HG03025 (cell line): Measurements from ENCODE around the gene B3GNT7.
"Not testable (repeated sequence)": the region's sequence is repeated elsewhere in the genome, so short reads cannot be mapped to it uniquely, and the experiment has no call there.

Source experiments
- ATAC-seq: cut with Tn5 transposase; IDR thresholded peaks from one replicate; pipeline ENCODE4 v1.9.1; 2021; ENCODE audit warnings: mild to moderate bottlenecking, moderate library complexity; ENCODE audit not compliant: unreplicated experiment, low FRiP score

B3GNT7 gene, protein sequence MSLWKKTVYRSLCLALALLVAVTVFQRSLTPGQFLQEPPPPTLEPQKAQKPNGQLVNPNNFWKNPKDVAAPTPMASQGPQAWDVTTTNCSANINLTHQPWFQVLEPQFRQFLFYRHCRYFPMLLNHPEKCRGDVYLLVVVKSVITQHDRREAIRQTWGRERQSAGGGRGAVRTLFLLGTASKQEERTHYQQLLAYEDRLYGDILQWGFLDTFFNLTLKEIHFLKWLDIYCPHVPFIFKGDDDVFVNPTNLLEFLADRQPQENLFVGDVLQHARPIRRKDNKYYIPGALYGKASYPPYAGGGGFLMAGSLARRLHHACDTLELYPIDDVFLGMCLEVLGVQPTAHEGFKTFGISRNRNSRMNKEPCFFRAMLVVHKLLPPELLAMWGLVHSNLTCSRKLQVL

DNA sequence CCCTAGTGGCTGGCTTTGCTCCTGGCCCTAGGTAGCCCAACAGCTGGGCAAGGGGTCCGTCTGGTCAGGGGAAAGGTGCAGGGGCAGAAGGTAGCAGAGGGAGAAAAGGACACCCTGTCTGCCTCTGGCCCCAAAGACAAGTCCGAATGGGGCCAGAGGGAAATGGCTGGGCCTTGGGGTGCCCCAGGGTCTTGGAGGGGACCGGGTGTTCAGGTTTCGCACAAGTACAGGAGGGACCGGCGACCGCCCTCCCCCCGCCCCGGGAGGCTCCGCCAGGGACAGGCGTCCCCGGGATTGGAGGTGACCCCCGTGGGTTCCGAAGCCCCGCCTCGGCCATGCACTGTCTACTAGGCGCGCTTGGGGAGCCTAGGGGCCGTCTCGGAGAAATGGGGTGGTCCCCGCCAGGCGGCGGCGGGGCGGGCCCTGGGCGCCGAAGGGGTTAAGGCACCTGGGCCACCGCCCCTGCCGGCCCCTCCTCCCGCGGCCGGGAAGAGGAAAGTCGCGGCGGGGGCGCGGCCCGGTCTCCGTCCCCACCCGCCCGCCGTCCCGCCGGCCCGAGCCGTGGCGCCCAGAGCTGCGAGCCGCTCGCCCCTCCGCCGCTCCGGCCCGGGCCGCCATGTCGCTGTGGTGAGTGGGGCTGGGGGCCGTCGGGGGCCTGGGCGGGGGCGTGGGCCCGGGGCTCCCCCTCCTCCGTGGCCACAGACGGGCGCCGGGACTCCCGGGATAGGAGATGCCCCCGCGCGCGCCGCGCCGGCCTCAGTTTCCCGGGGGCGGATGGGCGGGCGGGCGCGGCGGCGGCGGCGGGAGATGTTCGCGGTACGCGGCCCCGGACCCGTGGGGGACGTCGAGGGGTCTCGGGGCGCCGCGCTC is at the start of gene B3GNT7:
Gene B3GNT7, plus strand, starts transcription at position 523 of the 870 bp plus-strand sequence. Its CDS starts 94 bp downstream, at position 617.
- ATAC-seq: no peak

DNA sequence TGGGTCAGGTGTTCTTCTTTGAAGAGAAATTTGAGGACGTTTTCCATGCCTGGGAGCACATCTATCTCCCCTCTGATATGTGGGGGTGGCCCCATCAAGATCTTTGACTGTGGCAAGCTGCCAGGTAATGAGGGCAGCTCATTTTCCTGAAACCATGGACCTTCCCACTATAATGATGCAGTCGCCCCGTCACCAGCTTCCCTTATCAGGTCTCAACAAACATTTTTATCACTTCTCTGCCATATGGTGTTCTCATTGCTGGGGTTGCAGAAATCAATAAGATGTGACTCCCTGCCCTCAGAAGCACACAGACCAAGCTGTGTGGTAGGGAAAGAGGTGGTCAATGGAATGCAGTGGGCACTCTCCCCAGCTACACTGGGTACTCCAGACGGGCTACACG is 48.4 kb upstream of the B3GNT7 start:
- ATAC-seq: no peak

DNA sequence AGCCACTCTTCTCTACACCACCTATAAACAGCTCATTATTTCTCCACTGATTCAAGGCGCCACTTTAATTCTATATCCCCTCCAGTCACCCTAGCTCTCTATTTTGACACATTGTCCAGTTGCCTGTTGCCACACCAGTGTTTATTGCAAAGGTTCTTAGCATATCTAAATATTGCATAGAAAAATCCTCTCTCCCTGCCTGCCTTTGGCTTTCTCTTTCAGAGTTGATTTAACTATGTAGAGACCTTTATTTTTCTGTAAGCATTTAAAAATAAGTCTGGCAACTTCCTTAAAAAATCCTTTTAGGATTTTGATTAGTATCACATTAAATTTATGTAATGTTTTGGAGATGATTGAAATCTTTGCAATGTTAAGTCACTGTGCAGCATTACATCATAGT is 47.9 kb upstream of the B3GNT7 start:
- no peak for ATAC-seq

DNA sequence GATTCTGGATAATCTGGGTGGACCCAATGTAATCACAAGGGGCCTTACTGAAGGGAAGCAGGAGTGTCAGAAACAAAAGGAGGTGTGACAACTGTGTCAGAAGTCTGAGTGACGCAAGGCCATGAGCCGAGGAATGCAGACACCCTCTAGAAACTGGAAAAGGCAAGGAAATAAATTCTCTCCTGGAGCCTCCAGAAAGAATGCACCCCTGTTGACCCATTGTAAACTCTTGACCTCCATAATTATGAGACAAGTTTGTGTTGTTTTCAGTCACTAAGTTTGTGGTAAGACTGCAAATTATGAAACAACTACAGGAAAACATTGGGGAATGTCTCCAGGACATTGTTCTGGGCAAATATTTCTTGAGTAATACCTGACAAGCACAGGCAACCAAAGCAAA is 47.3 kb upstream of the B3GNT7 start:
- no peak for ATAC-seq

DNA sequence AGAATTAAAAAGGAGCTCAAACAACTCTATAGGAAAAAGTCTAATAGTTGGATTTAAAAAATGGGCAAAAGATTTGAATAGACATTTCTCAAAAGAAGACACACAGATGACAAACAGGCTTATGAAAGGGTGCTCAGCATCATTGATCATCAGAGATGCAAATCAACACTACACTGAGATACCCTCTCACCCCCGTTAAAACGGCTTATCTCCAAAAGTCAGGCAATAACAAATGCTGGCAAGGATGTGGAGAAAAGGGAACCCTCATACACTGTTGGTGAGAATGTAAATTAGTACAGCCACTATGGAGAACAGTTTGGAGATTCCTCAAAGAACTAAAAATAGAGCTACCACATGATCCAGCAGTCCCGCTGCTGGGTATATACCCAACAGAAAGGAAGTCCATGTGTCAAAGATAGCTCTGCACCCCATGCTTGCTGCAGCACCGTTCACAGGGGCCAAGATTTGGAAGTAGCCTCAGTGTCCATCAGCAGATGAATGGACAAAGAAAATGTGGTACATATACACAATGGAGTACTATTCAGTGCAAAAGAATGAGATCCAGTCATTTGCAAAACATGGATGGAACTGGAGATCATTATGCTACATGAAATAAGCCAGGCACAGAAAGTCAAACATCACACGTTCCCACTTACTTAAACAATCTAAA is 46.7 kb upstream of the B3GNT7 start:
- ATAC-seq: no peak

DNA sequence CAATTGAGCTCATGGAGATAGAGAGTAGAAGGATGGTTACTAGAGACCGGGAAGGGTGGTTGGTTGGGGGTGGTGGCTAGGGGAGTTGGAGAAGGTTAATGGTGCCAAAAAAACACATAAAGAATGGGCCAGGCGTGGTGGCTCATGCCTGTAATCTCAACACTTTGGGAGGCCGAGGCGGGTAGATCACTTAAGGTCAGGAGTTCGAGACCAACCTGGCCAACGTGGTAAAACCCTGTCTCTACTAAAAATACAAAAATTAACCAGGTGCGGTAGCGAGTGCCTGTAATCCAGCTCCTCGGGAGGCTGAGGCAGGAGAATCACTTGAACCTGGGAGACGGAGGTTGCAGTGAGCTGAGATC is 46.2 kb upstream of the B3GNT7 start:
- ATAC-seq: not testable (repeated sequence)

DNA sequence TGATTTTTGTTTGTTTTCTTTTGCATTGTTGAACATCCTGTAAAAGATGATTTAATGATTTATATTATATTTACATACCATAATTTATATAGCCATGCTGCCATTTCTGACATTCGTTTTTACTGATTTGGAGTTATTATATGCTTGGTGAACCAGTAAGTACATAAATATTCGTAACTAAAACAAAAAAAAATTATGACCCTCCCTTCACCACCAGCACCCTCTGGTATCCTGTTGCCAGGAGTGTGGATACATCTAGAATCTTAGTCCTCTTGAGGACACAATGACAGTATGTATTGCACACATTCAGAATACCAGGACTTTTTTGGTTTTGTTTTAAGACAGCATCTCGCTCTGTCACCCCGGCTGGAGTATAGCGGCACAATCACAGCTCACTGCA is 43.9 kb upstream of the B3GNT7 start:
- ATAC-seq: no peak

DNA sequence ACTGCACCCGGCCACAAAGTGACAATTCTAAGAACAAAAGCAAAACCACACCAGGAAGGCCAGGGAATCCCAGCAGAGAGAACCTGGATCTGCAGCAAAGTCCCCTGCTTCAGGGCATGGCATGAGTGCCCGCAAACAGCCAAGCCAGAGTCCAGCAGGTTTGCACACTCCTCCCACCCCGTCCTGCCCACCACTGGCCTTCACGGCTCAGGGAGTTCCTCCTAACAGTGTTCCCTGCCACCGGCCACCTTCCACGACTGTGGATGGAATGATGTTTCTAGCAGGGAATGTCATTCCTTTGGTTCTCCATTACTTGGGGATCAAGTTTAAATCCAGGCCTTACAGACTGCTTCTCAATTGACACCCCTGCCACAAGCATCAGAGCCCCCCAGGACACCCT is 42.0 kb upstream of the B3GNT7 start:
- ATAC-seq: no peak

DNA sequence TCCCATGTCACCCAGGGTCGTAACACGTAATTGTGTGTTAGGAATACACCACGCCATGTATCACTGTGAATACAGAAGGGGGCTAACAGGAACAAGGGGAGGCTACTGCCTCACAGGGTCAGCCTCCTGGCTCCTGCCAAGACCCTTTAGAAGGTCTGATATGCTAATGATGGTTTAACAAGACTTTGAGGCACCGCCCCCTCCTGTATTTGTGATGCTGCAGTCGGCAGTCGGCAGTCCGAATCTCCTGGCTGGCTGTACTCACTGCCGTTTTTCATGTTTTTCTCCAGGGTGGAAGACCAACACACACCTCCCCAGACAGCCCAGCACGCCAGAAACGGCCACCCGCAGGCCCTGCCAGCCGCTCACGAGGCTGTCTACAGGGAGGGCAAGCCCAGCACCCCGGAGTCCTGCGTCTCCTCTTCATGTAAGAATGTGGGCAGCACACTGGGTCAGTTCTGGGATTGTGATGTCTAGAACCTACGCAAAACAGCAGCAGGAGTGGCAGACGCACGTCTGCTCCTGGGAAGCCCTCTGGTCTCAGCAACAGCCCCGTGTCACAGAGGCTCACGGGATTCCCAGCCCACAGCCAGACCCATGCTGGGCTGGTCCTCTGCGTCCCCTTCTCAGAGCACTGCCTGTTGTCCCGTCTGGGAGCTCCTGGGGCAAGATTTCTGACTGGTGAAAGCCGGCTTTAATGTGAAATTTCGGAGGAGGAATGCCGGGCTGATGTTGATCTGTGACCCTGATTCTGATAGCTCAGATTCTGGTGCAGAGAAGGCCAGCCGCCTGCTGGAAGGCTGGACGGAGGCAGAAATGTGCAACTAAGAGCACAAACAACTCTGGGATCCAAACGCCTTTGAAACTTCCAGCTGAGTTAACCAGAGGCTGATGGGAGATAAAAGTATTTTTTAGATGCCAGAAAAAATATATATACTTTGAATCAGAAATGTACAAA is 39.7 kb upstream of the B3GNT7 start:
- ATAC-seq: no peak

DNA sequence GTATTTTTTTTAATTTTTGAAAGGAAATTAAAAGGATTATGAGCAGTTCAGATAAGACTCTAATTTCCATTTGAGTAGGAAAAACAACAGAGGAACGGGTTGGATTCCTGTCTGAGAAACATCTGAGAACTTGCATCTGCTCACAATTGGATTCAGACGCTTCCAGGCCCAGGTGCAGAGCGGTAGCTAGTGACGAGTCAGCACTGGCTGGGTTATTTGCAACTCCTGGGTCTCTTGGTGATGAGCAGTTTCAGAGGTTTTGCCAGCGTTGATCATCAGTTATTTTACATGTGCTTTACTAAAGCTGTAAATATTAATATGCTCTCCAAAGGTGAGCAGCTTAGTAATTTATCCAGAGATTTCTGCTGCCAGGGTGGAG is 39.1 kb upstream of the B3GNT7 start:
- no peak for ATAC-seq

DNA sequence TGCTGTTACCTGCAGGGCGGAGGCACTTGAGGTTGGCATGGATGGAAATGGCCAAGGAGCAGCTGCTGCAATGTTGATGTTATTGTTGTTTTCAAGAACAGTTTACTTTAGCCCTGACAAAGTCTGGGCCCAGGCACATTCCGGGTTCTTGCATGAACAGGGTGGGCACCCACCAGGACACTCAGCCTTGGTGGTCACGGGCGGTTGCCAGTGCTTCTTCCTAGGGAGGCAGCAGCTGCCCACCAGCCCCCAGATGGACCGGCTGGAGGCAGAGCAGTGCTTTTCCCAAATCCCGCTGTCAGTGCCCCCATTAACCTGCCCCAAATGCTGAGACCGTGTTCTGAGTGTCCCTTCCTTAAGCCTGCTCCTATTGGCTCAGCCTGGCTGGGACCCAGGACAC is 38.5 kb upstream of the B3GNT7 start:
- ATAC-seq: no peak

DNA sequence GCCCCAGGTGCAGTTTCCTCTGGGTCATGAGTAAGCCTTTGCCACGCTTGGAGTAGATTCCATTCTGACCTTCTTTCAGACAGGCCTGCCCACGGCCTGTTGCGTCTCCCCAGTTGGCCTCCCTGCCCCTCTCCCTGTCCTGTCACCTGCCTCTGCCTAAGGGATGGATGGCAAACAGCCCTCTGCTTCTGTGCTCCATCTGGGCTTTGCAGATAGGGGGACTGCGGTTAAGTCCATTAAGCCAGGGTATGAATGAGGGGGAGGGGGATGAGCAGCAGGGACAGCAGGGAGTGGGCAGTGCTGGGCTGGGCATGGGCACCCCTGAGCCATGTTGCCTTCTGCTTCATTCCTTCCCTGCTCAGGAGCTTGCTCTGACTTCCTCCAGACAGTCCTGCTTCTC is 37.6 kb upstream of the B3GNT7 start:
- ATAC-seq: no peak

DNA sequence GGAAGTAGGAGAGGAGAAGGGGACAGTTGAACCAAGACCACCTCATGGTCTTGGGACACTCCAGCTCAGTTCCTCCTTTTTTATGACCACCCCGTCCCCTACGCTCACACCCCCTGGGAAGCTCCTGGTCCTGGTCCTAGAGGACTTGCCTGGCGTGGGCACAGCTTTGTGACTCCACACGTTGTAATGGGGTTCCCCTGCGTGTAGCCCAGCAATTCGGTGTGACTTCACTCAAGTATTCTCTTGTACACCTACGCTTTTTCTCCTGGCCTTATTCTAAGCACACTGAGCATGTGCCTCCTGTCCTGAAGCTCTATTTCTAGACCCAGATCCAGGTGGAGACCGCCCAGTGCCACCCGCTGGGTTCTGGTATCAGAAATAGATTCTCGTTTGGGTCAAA is 36.1 kb upstream of the B3GNT7 start:
- no peak for ATAC-seq

DNA sequence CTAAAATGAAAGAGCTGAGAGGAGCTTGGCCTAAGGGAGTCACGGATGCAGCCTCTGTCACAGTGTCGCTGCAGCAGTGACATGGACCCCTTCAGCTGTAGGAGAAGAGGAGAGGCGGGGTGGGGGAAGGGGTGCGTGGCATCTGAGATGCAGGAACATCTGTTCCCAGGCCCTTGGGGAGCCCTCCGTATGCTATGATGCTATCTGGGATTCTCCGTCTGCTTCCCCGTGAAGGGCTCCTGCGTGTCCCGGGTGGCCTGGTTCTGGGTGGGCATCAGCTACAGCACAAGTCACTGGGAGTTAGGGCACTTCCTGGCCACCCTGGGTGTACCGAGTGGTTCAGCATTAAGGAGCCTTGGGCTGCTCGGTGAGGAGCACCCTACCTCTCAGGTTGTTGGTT is 35.6 kb upstream of the B3GNT7 start:
- no peak for ATAC-seq

DNA sequence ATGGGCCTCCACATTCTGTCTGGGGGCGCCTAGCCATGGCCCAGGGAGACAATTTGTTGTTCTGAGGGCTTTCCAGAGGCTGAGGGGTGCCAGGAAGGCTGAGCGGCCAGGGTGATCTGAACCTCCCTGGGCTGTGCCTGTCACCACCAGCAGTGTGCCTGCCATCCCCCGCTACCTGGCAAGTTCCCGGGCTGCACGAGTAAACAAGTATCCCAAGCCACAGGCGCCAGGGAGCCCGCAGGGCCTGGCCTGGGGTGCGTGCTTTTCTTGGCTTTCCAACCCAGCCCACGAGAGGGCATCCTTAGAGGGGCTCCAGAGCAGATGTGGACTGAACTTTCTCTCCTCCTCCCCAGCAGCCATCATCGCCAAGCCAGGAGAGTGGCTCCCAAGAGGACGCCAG is 35.1 kb upstream of the B3GNT7 start:
- no peak for ATAC-seq

DNA sequence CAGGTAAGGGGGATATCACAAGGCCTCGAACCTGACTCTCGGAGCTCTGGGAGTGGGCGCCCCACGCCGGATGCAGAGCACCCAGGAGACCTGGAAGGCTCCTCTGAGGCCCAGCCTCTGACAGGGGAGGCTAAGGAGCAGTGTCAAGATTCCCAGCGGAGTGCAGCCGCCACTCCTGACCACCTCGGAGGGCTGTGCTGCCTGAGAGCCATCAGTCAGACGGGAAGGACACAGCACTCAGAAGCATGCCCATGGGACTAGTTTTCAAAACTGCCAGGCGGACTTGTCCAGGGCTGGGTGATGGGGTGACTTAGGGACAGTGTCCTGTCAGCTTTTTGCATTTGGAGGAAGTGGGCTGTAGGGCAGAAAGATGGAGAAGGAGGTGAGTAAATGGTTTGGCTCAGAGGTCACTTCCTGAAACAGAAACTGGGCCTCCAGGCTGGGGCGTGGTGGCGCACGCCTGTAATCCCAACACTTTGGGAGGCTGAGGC is 34.6 kb upstream of the B3GNT7 start:
- no peak for ATAC-seq

DNA sequence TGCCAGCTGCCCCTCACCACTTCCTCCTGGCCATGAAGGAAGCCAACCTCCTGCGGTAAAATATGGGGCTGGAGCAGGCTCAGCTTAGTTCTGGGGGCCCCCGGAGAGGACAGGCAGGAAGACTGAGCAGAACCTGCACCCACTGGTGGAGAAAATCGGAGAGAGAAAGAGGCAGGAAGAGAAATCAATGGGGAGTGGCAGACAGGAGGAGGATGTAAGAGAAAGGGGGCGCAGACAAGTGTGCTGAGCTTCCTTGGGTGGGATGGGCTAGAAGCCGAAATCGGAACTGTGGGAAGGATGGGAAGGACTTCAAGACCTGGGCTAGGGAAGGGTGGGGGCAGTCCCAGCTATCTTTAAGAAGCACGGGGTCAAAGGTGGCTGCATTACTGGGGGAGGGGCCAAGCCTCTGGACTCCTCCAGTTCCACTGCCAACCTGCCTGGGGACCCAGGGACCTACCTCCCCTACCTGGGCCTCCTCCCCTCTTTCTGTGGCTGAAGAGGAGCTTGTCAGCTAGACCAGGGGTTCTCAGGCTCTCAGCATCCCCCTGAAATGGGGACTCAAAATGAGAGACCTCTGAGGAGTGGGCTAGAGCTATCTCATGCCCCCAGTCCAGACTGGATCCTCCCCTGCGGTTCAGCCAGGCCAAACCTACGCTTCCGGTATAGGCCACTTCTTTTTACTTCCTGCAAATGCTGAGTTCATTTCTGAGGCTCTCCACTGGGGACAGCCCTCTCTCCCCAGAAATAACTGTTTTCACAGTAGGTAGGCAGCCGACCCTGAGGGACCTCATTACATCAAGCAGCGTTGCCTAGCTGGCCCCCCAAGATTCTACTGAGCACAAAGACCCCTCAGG is 33.6 kb upstream of the B3GNT7 start:
- ATAC-seq: peak; percentile 88

DNA sequence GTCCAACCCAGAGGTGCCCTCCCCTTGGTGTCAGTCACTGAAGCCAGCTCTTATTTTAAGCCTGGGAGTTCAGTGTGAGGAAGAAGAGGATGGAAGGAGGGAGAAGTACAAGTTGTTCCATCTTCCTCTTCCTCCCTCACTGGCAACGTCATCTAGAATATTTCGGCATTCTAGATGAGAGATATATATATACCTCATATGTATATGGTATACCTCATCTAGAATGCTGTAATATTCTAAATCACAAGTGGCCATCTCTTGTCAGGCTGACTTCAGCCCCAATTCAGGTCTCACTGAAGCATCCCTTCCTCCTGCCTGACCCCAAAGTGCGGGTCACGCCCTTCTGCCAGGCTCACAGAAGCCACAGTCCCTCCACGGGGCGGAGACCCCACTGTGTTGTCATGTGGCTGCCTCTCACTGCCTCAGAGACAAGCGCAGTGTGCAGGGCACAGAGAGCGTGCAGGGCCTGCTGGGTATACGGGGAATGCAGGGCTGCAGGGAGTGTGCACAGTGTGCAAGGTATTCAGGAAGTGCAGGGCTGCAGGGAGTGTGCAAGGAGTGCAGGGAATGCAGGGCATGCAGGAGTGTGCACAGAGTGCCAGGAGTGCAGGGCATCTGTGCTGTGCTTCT is 32.8 kb upstream of the B3GNT7 start:
- no peak for ATAC-seq

DNA sequence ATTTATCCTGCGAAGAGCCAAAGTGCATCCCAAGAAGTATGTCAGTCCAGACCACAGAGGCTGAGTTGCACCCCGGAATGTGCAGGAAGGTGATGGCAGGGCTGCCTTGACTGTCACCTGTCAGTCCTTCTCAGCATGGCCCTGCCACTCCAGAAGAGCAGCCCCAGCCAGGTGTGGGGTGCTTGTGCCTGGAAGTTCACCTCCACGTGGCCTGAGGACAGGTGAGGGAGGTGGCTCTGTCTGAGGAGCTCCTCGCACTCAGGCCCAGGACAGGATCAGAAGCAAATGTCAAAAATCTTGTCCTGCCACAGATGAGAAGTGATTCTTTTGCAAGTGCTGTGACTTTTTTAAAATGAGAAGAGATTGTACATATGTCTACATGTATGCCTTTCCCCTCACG is 31.4 kb upstream of the B3GNT7 start:
- no peak for ATAC-seq
